Activated CD8-positive, alpha-beta memory T cell treated with anti-CD3 and anti-CD28 coated beads for 4 hours (primary cell): ENCODE data around the gene IGF2BP1.
"Not testable (repeated sequence)": the region's sequence is repeated elsewhere in the genome, so short reads cannot be mapped to it uniquely, and the experiment has no call there.

Source experiments
- DNase-seq, 2 donors: peaks; one replicate each; pipeline ENCODE4 v3.0.0-alpha.2; 2020; ENCODE audit warnings: low read depth in 2 of 2

IGF2BP1 gene

GRCh38 chr17:49054342-49055092 lies 57.3 kb downstream of the IGF2BP1 start:
- DNase-seq: no peak

- DNase-seq: no peak
These were observed 58.2 kb downstream of the IGF2BP1 start for GRCh38 chr17:49055181-49055927.

DNA sequence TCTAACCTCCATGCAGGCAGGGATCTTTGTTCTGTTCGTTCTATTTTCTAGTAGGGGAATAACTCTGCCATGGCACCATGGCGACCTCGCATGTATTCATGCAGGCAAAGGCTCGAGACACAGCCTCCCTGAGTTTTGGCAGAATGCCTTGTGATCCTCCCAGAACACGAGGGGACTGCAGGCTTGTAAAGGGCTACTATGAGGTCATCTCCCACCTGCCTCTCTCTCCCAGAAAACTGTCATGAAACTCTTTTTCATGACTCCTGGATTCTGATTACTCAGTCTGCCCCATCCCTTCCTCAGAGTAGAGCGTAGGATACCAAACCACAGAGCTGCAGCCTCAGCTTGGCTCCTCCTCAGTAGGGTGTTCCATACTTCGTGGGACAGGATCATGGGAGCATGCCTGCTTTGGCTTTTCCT lies 64.3 kb downstream of the IGF2BP1 start:
- DNase-seq: no peak

DNA sequence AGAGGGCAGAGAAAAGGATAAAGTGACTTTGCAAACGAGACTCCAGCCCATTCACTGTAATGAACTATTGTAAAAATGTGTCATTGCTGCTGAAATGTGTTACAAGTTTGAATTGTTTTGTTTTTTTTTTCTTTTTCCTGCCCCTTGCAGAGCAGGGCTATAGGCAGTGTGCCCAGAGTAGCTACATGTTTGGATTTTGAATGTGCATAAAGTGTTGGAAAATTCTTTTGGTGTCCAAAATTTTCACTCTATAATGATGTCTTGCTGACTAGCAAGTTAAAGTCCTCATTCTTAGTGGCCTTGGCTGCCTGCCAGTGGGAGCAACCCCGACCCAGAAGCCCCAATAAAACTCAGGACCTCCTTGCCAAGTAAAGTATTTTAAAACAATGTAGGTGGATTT lies 66.5 kb downstream of the IGF2BP1 start:
- DNase-seq: no peak

GRCh38 chr17:49067163-49067562 lies 70.0 kb downstream of the IGF2BP1 start:
- no peak for DNase-seq

DNA sequence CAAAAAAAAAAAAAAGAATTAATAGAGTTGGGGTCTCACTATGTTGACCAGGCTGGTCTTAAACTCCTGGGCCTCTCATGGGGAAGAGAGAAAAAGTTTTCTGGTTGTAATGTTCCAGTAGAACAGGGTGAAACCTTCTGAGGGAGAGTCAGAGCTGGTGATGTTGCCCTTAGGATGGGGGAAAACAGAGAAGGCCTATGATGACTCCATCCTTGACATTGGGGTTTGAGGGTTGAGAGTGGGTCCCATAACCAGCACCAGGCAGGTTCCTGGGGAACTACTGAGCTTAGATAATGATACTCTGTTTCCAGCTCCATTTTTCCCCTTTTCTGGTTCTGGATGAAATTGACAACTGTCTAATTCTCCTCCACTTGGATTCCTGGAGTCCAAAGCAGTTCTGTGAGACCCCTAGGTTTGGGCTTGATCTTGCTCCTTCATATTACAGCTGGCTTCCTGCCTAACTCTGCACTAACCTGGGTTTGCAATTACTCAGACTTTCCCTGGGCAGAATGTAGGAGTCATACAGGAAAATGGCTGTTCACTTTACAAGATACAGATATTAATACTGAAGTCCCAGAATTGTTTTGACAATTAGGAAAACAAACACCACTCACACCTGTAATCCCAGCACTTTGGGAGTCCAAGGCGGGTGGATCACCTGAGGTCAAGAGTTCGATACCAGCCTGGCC lies 72.5 kb downstream of the IGF2BP1 start:
- no peak for DNase-seq

DNA sequence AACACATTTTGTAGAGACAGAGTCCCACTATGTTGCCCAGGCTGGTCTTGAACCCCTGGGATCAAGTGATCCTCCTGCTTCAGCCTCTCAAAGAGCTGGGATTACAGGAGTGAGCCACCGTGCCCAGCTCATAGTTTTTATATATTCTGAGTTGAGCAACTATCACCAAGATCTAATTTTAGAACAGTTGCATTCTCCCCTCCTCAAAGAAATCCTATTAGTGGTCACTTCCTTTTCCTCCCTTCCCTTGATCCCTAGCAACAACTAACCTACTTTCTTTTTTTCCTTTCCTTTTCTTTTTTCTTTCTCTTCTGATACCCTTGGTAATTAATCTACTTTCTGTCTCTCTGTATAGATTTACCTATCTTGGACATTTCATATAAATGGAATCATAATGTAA lies 73.9 kb downstream of the IGF2BP1 start:
- no peak for DNase-seq

DNA sequence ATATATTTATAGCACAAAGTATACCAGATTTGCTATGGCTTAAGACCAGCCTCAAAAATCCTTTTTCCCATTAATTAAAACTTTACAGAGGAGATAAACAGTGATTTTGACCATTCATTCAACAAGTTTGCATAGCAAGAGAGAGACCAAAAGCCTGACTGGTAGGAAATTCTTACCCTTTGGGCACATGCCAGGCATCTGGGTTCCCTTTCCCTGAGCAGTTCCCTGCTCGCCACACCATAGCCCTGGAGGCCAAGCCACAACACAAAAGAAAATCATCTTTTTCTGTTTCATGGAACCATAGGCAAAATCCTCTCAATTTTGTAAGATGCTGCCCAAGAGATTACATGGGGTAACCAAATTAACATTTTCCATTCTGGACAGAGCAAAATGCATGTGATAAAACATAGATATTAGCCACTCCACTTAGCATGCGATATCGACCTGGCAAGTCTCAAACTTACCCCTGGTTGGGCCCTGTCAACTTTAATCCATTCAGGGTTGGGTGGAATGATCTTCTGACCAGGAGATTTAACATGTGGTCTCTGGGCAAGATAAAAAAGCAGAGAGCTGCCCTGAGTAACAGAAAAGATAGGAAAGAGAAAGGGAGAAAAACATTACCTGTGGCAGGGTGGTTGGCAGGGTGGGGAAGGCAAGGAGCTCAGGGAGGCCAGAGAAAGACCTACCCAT lies 77.8 kb downstream of the IGF2BP1 start:
- no peak for DNase-seq

GRCh38 chr17:49076573-49077384 lies 79.6 kb downstream of the IGF2BP1 start:
- no peak for DNase-seq

DNA sequence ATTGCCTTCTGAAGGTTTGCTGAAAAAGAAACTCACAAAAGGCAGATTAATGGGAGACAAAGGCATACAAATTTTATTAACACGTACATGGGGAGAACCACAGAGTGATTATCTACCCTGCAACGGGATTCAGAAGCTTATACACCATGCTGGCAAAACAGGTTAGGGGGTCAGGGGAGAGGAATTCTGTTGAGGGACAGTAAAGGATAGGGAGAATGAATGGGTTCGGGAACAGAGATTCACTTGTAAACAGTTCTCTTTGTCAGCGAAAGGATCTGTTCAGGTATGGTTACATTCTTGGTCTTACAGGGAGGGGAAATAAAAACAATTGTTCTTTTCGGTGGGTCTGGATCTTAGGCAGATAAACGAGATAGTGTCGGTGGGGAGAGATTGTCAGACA lies 81.1 kb downstream of the IGF2BP1 start:
- no peak for DNase-seq

GRCh38 chr17:49079840-49080663 lies 82.9 kb downstream of the IGF2BP1 start:
- no peak for DNase-seq

GRCh38 chr17:49082231-49082630 lies 85.0 kb downstream of the IGF2BP1 start:
- no peak for DNase-seq

DNA sequence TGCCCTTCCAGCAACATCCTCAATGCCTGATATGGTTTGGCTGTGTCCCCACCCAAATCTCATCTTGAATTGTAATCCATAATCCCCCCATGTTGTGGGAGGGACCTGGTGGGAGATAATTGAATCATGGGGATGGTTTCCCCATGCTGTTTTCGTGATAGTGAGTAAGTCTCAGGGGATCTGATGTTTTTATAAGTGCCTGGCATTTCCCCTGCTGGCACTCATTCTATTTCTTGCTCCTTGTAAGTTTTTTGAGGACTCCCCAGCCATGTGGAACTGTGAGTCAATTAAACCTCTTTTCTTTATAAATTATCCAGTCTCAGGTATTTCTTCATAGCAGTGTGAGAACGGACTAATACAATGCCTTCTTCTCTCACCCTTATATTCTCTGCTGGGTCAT lies 87.9 kb downstream of the IGF2BP1 start:
- DNase-seq: not testable (repeated sequence)

GRCh38 chr17:49085565-49086315 lies 88.6 kb downstream of the IGF2BP1 start:
- DNase-seq: no peak

DNA sequence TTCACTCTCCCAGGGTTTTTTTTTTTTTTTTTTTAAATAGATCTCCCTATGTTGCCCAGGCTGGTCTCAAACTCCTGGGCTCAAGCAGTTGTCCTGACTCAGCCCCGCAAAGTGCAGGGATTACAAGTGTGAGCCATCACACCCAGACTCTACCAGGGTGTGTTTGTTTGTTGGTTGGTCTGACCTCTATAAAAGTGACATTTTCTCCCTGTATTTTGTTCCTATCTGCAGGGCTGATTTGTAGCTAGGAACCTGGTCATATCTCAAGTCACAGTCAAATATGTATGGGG lies 89.1 kb downstream of the IGF2BP1 start:
- no peak for DNase-seq

- DNase-seq: no peak
These were observed 89.5 kb downstream of the IGF2BP1 start for GRCh38 chr17:49086649-49087048.

DNA sequence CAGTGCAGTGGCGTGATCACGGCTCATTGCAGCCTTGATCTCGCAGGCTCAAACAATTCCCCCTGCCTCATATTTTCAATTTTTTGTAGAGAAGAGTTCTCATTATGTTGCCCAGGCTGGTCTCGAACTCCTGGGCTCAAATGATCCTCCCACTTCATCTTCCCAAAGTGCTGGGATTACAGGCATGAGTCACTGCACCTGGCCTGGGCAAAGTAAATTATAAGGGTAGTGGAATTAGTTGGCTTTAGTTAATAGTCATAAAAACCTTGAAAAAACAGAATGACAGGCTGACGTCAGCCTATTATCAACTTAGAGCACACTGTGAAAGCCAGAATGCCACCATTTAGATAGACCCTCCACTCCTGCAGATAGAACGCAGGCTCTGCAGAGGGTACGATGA lies 91.9 kb downstream of the IGF2BP1 start:
- no peak for DNase-seq

- no peak for DNase-seq
These were observed 93.9 kb downstream of the IGF2BP1 start for GRCh38 chr17:49090878-49091594.

DNA sequence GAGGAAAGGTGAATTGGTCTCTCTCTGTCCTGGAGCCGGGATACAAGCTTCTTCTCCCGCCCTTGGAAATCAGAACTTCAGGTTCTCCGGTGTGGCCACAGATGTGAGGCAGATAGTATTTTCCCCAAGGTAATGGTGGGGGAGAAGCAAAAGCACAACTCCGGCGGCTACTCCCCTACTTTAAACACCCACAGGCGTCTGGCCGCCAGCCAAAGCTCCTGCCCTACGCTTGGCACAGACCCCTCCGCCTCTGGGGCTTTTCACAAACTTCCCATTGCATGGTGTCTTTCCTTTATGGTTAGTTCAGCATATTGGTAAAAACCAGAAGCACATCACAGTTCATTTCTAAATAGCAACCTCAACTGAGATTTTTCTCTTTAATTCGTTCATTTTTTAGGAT lies 95.9 kb downstream of the IGF2BP1 start:
- no peak for DNase-seq
